Mononuclear cell (primary cell): ENCODE results near the gene TRAF5. TPM values are rescaled to one million over a fixed set of nuclear protein-coding genes. Genes with fewer than 3 reads are reported as not detected.

Experiments used
- H3K27me3 ChIP-seq: 2 replicates; pipeline ENCODE4 v1.6.0; 2011; ENCODE audit warnings: low read length, control low read depth; ENCODE audit not compliant: insufficient read depth
- H3K4me1 ChIP-seq: 2 replicates; pipeline ENCODE4 v1.5.1; 2011; ENCODE audit warnings: mild to moderate bottlenecking, low read length, control low read depth; ENCODE audit not compliant: insufficient read depth
- H3K4me3 ChIP-seq: 2 replicates; pipeline ENCODE4 v1.5.1; 2011; ENCODE audit warnings: mild to moderate bottlenecking, low read length, moderate library complexity
- H3K9me3 ChIP-seq: 2 replicates; pipeline ENCODE4 v1.5.1; 2011; ENCODE audit warnings: low read depth, mild to moderate bottlenecking, control low read depth, low read length
- total RNA-seq: library from RNA; depleted of rRNA; stranded (reverse); fragments of >200 nt; gene quantifications from one replicate; pipeline ENCODE4 v1.2.3, GENCODE V29; 2012

The TRAF5 gene
- total RNA-seq, 1 donor, result 20.8 TPM

DNA sequence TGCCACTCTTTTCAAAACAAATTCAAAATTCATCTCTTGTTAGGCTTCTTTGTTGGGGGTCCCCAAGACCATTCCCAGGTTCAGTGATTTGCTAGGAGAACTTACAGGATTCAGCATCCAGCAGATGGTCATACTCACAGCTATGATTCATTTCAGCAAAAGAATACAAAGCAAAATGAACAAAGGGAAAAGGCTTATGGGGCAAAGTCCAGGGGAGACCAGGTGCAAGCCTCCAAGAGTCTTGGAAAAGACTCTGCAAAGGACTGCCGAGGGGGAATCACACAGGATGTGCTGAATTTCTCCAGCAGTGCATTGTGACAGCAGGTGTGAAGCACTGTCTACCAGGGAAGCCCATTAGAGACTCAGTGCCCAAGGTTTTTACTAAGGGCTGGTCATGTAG, 7.3 kb downstream of the TRAF5 start:
- H3K4me3 ChIP-seq, result no peak overlapping the region
- H3K9me3 ChIP-seq, result no peaks in the 10 kb centered on the region
- no peaks in the 10 kb centered on the region for H3K27me3 ChIP-seq
- H3K4me1 ChIP-seq, result peaks cover 94% of the 10 kb centered on the region

DNA sequence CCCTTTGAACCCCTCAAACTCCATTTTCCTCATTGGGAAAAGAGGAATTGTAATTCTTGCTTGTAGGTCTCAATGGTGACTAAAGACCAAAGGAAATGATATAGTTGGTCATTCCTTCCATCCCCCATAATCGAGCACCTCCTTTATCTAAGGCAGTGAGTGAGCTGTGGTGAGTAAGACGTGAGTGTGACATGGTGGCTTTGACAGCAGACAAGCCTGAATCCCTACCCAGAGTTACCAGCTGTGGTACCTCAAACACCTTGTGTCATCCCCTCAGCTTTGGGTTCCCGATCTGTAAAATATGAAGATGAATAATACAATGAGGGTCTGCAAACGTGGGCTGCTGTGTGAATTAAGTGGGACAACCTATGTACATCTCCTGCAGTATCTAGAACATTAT, 8.4 kb downstream of the TRAF5 start:
- no peaks in the 10 kb centered on the region for H3K9me3 ChIP-seq
- no peak overlapping the region for H3K4me3 ChIP-seq
- H3K27me3 ChIP-seq, result no peaks in the 10 kb centered on the region
- peaks cover 94% of the 10 kb centered on the region for H3K4me1 ChIP-seq

DNA sequence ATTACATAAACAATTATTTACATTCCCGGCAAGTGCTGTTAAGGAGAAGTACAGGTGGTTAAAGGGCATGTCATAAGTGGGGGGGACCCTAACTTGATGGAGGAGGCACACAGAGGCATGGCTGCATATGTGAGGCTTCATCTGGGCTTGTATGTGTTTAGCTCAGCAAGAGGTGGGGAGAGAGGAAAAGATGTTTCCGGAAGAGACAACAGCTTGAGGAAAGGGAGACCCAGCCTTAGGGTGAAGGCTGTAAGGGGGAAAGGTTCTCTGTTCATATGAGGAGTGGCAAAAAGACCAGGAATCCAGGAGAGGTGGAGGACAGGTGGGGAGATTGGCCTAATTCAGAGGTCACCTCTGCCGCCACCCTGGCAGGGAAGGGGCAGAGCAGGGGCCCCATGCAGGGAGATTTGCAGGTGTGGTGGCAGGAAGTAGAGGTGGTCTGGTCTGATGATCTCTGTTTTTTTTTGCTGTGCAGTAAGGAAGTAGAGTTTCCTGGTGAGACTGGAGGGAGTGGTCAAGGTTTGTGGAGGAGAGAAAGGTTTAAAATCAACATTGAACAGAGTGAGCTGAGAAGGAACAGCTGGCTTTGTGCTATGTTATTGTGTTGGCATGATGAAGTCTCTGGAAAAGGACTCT, 9.0 kb downstream of the TRAF5 start:
- no peaks in the 10 kb centered on the region for H3K27me3 ChIP-seq
- peaks cover 94% of the 10 kb centered on the region for H3K4me1 ChIP-seq
- no peak overlapping the region for H3K4me3 ChIP-seq
- H3K9me3 ChIP-seq, result no peaks in the 10 kb centered on the region

DNA sequence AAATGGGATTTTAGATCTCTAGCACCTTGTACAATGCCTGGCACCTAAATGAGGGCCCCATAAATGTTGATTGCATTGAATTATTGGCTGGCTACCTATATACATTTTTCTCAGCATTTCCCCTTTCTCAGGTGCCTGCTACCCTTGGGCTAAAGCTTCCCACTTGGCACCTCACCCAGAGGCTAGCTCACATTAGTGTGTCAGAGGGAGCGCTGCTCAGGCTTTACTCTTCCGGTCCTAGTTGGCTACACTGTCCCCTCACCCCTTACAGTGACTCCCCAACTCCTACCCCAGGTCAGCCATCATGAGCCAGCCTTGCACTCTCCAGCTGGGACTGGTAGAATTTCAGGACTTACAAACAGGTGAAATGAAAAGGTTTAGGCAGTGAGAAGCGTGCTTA, 9.5 kb downstream of the TRAF5 start:
- Histone ChIP-seq H3K9me3 (no peaks in the 10 kb centered on the region), H3K4me1 (peaks cover 94% of the 10 kb centered on the region), H3K27me3 (no peaks in the 10 kb centered on the region), H3K4me3 (no peak overlapping the region)

DNA sequence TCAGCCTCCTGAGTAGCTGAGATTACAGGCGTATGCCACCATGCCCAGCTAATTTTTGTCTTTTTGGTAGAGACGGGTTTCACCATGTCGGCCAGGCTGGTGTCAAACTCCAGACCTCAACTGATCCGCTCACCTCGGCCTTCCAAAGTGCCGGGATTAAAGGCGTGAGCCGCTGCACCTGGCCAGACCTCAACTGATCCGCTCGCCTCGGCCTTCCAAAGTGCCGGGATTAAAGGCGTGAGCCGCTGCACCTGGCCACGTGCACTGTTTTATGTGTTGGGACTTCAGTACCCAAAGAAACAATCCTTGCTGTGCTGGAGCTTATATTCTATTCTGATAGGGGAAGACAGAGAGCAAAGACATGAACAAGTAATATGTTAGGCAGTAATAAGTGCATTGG, 10.1 kb downstream of the TRAF5 start:
- Histone ChIP-seq H3K4me1 (peaks cover 99% of the 10 kb centered on the region), H3K9me3 (no peaks in the 10 kb centered on the region), H3K27me3 (no peaks in the 10 kb centered on the region), H3K4me3 (no peak overlapping the region)

DNA sequence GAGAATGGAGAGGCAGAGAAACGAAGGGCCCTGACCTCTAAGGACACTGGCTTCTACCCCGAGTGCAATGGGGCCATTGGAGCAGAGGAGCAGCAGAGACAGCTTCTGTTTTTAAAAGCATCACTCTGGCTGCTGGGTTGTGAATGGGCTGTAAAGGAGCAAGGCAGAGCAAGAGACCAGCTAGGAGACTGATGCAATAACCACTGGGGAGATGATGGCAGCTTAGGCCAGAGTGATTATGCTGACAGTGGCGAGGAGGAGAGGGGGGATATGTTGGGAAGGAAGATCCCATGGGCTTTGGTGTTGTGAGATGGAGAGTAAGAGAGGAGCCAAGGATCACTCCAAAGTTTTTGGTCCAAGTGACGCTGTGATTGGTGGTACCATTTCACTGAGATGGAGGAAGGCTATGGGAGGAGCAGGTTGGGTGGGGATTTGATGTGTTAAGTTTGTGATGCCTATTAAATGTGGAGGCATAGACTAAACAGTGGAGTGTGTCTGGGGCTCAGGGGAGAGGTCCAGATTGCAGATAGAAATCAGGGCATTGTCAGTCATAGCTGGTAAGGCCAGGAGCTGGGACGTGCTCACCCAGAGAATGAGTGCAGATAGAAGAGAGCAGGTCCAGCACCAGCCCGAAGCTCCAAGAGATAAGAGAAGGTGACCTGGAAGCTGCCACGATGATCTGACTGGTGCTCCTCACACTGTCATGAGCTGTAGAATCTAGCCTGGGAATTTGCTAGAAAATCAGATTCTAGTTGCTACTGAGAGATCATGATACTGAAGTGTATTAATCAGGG, 11.0 kb downstream of the TRAF5 start:
- peaks cover 92% of the 10 kb centered on the region for H3K4me1 ChIP-seq
- no peak overlapping the region for H3K4me3 ChIP-seq
- H3K27me3 ChIP-seq, result no peaks in the 10 kb centered on the region
- no peaks in the 10 kb centered on the region for H3K9me3 ChIP-seq

DNA sequence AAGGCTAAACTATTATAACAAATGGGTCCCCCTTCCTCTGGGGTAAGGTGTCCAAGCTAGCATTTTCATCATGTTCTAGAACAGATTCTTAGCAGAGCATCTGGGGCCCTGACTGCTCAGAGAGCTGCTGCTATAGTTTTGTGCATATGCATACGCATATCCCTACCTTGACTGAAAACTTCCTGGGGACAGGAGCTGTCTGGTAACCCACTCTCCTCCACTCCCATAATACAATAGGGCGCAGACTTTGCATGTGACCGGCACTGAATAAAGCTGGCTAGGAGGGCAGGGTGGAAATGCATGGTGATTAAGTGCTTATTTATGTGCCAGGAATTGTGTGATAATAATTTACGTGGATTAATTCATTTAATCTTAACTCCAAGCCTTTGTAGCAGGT, 11.6 kb downstream of the TRAF5 start:
- Histone ChIP-seq H3K4me3 (no peak overlapping the region), H3K4me1 (peaks cover 90% of the 10 kb centered on the region), H3K27me3 (no peaks in the 10 kb centered on the region), H3K9me3 (no peaks in the 10 kb centered on the region)

DNA sequence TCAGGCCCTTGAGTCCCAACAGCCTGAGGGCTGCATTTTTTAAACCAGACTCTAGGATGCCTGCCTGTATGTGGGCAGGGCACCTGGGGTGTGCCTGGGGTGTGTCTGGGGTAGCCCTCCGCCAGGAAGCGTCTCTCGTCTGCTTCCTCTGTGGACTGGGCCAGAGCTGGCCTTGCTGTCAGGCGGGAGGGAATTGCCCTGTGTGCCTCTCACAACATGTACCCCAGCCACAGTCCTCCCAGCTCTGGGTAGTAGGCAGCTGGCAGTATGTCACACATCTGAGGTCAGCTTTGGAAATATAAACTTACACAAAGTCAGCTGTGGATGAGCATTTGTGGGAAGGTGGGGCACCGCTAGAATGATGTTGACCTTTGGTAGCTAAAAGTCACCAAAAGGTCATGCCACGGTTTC, 13.0 kb downstream of the TRAF5 start:
- no peaks in the 10 kb centered on the region for H3K27me3 ChIP-seq
- peaks cover 91% of the 10 kb centered on the region for H3K4me1 ChIP-seq
- no peak overlapping the region for H3K4me3 ChIP-seq
- no peaks in the 10 kb centered on the region for H3K9me3 ChIP-seq

DNA sequence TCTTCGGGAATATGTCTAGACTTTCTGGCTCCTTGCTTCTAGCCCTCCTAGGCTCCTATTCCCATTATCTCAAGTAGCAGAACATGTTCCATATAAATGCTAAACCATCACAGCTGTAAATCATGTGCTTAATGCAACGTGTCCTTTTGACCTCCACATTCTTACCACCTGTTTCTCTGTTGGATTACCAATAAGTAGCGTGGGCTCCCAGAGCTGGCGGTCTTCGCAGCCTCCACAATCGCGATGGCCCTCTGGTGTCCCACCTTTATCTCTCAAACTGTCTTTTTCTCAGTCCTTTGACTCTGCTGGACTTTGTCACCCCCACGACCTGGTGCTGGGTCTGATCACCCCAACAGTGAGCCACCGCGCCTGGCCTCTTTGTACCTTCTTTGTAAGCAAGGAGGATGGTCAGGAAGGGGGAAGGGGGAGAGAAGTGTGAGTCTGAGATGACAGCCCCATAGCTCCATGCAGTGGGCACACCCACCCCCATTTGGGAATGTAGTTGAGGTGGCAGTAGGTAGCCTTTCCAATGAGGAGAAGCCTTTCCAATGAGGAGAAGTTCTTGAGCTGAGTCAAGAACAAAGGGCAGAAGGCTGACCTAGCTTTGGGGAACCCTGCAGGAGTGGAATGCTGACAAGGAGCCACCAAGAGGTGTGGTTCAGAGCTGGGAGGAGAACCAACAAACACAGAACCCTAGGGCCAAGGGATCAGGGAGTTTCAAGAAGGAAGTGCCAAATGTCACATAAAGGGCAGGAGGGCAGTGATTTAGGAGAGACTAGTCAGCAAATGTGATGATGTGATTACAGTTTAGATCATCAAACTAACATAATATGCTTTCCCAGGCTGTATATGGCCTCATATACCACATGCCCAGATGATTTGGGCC, 14.2 kb downstream of the TRAF5 start:
- Histone ChIP-seq H3K4me3 (no peak overlapping the region), H3K4me1 (peaks cover 84% of the 10 kb centered on the region), H3K27me3 (no peaks in the 10 kb centered on the region), H3K9me3 (no peaks in the 10 kb centered on the region)

DNA sequence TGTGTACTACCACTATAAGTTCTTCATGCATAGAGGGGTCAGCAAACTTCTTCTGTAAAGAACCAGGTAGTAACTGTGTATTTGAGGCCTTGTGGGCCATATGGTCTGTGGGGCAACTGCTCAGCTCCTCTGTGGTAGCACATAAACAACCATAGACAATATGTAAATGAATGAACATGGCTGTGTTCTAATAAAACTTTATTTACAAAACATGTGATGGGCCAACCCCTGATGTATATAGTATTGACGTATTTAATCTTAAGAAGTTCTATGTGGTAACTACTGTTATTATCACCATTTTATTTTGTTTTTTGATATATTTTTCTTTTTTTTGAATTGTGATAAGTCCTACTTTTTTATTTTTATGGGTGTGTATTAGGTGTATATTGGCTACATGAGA, 15.4 kb downstream of the TRAF5 start:
- H3K9me3 ChIP-seq, result no peaks in the 10 kb centered on the region
- H3K27me3 ChIP-seq, result no peaks in the 10 kb centered on the region
- no peak overlapping the region for H3K4me3 ChIP-seq
- H3K4me1 ChIP-seq, result peaks cover 77% of the 10 kb centered on the region

DNA sequence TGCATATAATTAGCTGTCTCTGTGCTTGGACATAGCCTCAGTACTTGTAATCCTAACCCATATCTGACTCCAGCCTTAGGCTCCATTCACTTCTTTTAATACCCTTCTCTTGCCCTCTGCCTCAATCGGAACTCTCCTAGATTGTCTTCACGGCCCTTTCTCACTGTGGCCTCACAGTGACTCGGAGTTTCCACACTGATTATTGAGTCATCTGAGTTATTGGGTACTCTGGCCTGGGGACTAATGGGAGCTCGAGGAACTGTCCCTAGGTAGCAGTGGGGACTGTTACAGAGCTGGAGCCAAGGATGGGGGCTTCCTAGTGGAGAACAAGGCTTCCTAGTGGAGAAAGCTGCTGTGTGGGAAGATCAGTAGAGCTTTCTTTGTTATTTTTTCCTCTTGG, 17.0 kb downstream of the TRAF5 start:
- Histone ChIP-seq H3K9me3 (no peaks in the 10 kb centered on the region), H3K4me3 (no peak overlapping the region), H3K27me3 (no peaks in the 10 kb centered on the region), H3K4me1 (peaks cover 61% of the 10 kb centered on the region)

DNA sequence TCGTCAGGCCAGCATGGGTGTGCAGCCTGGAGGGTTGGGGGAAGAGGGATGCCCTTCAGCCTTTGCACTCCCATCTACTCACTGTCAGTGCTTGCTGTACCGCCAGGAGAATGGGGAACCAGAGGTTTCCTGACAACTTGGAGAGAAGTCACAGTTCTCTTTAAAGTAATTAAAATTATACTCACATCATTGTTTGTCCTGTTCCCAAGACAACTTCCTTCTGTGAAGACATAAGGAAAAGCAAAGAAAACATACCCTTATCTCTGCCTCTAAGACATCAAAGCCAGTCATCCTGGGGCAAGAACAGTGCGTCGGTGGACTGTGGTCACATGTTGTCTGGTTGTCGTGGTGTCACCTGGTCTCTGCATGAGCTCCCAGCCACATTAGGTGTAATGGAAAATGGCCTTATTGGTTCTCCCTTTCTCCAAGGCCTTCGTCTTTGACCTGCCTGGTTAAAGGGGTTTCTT, 17.6 kb downstream of the TRAF5 start:
- Histone ChIP-seq H3K9me3 (no peaks in the 10 kb centered on the region), H3K4me1 (peaks cover 55% of the 10 kb centered on the region), H3K27me3 (no peaks in the 10 kb centered on the region), H3K4me3 (no peak overlapping the region)

DNA sequence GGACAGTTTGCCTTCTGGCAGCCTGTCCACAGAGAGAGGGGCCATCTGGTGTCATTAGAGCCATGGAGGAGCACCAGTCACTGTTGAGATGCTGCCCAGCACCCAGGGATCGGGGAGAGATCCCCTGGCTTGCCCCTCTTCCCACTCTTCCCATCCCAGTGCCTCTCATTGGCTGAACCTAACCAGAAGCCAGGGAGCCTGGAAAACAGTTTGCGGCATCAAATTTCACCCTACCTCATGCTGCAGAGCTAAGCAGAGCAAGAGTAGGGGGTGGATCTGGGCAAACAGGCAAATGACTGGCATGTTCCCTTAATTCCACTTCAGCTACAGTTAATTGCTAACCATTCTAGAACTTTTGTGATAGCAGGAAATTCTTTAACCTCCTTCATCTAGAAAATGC, 19.1 kb downstream of the TRAF5 start:
- Histone ChIP-seq H3K27me3 (no peaks in the 10 kb centered on the region), H3K9me3 (no peaks in the 10 kb centered on the region), H3K4me1 (peaks cover 47% of the 10 kb centered on the region), H3K4me3 (no peak overlapping the region)

DNA sequence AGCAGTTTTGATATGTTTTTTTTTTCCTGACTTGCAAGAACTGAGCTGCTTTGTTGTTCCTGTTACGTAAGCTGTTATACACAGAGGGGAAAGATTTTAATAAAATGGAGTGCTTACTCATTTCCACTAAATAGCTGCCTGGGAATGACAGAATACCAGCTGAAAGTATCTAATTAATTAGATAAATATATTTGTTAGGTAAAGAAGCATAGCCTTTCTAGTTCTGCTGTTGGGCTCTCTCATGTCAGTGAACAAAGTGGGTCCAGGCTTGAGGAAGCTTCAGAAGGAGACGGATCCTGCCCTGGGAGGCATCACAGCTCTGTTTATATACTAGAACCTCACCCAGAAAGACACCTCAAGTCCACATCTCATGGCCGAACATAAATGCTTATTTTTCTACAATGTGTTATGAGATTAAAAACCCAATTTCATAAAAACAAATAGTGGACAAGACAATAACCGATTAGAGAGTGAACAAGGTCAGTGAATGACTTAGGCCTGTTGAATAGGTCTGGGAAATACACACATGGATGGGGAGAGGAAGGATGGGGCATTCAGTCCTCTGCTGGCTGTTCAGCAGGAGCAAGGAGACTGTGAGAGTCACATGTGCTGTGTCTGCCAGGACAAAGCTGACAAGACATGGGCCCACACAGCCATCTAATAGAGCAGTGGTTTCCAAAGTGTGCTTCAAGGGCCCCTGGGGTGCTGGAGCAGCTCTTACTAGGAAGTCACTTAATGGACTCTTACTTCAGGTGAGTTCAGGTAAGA, 20.6 kb downstream of the TRAF5 start:
- Histone ChIP-seq H3K4me1 (peaks cover 42% of the 10 kb centered on the region), H3K9me3 (no peaks in the 10 kb centered on the region), H3K27me3 (no peaks in the 10 kb centered on the region), H3K4me3 (no peak overlapping the region)
